ENCODE results near the gene WRAP73. TPM values are rescaled to one million over a fixed set of nuclear protein-coding genes. Genes with fewer than 3 reads are reported as not detected.
A peak's percentile ranks its signal among the peaks of the same experiment; 100 is the strongest.

WRAP73 gene
- total RNA-seq, 5 donors from 2014 or later (not counting 1 experiment from before 2014, with no cell fraction given), result 33.7 to 44.9 (median 39.8) TPM

- no peak overlapping the region for H3K27ac ChIP-seq (ENCODE audit: low read length)
- no peak overlapping the region for H3K4me3 ChIP-seq (ENCODE audit: control insufficient read depth in 1 of 2, extremely low read depth in 1 of 2, low read length in 1 of 2)
- Mint-ChIP-seq H3K4me1 (peaks cover 4 to 29% (median 12%) of the 10 kb centered on the region in 3 donors), H3K27me3 (peaks cover 0 to 11% of the 10 kb centered on the region in 2 donors), H3K9me3 (no peaks in the 10 kb centered on the region), H3K27ac (no peak overlapping the region), H3K36me3 (no peaks in the 10 kb centered on the region), H3K4me3 (no peak overlapping the region)
- peaks cover 0 to 22% of the 10 kb centered on the region in 2 experiments for H3K4me1 ChIP-seq (ENCODE audit: control insufficient read depth in 1 of 2, extremely low read depth in 1 of 2, insufficient read depth in 2 of 2, low read length in 2 of 2)
- CTCF ChIA-PET, result no interaction called here
- ATAC-seq (replicated peaks in 1 of 4) (no peak), DNase-seq (no peak)
- 56% methylated on average over 14 of the region's 18 CpGs for WGBS (ENCODE audit: insufficient coverage)
- no peaks in the 10 kb centered on the region for H3K9me3 ChIP-seq
- no peaks in the 10 kb centered on the region for H3K36me3 ChIP-seq (ENCODE audit: control insufficient read depth in 2 of 2, extremely low read depth in 1 of 2, insufficient read depth in 1 of 2, low read length in 1 of 2)
- POLR2A ChIA-PET, result no interaction called here
- H3K27me3 ChIP-seq (replicated peaks in 1 of 2; ENCODE audit: control insufficient read depth in 2 of 2, extremely low read depth in 1 of 2, insufficient read depth in 2 of 2, low read length in 1 of 2), result peaks cover 0 to 53% of the 10 kb centered on the region in 2 experiments
These were observed 29.2 kb upstream of the WRAP73 start for GRCh38 chr1:3679098-3679555.

GRCh38 chr1:3678361-3679097 is 28.6 kb upstream of the WRAP73 start:
- Histone ChIP-seq H3K36me3 (ENCODE audit: control insufficient read depth in 2 of 2, extremely low read depth in 1 of 2, insufficient read depth in 1 of 2, low read length in 1 of 2) (no peaks in the 10 kb centered on the region), H3K4me1 (ENCODE audit: control insufficient read depth in 1 of 2, extremely low read depth in 1 of 2, insufficient read depth in 2 of 2, low read length in 2 of 2) (peaks cover 0 to 28% of the 10 kb centered on the region in 2 experiments), H3K27ac (ENCODE audit: low read length) (no peak overlapping the region), H3K9me3 (no peaks in the 10 kb centered on the region), H3K4me3 (ENCODE audit: control insufficient read depth in 1 of 2, extremely low read depth in 1 of 2, low read length in 1 of 2) (no peak overlapping the region), H3K27me3 (replicated peaks in 1 of 2; ENCODE audit: control insufficient read depth in 2 of 2, extremely low read depth in 1 of 2, insufficient read depth in 2 of 2, low read length in 1 of 2) (peaks cover 0 to 52% of the 10 kb centered on the region in 2 experiments)
- ChIA-PET CTCF (no interaction called here), POLR2A (no interaction called here)
- 64% methylated on average over 16 of the region's 21 CpGs for WGBS (ENCODE audit: insufficient coverage)
- peaks cover under 1 to 11% of the 10 kb centered on the region in 2 donors for H3K27me3 Mint-ChIP-seq
- H3K9me3 Mint-ChIP-seq, result no peaks in the 10 kb centered on the region
- no peak overlapping the region for H3K27ac Mint-ChIP-seq
- H3K4me3 Mint-ChIP-seq, result no peak overlapping the region
- peaks cover 4 to 30% (median 13%) of the 10 kb centered on the region in 3 donors for H3K4me1 Mint-ChIP-seq
- DNase-seq (no peak), ATAC-seq (replicated peaks in 1 of 4) (no peak)
- no peaks in the 10 kb centered on the region for H3K36me3 Mint-ChIP-seq

GRCh38 chr1:3677484-3677883 is 27.6 kb upstream of the WRAP73 start:
- no peak overlapping the region for H3K27ac ChIP-seq (ENCODE audit: low read length)
- Mint-ChIP-seq H3K36me3 (no peaks in the 10 kb centered on the region), H3K4me3 (no peak overlapping the region), H3K27me3 (peaks cover 4 to 9% of the 10 kb centered on the region in 2 donors), H3K4me1 (peaks cover 4 to 34% (median 18%) of the 10 kb centered on the region in 3 donors), H3K9me3 (no peaks in the 10 kb centered on the region), H3K27ac (no peak overlapping the region)
- 8% methylated on average over 2 of the region's 5 CpGs for WGBS (ENCODE audit: insufficient coverage)
- H3K4me3 ChIP-seq (ENCODE audit: control insufficient read depth in 1 of 2, extremely low read depth in 1 of 2, low read length in 1 of 2), result no peak overlapping the region
- DNase-seq (no peak), ATAC-seq (replicated peaks in 1 of 4) (no peak)
- POLR2A ChIA-PET, result interaction anchor here in 1 of 2 donors (0.7 kb wide), 1 partner anchor 14 kb away, joined by 11 read pairs; no protein-coding TSS in a partner anchor
- peaks cover 0 to 30% of the 10 kb centered on the region in 2 experiments for H3K4me1 ChIP-seq (ENCODE audit: control insufficient read depth in 1 of 2, extremely low read depth in 1 of 2, insufficient read depth in 2 of 2, low read length in 2 of 2)
- CTCF ChIA-PET, result no interaction called here
- H3K36me3 ChIP-seq (ENCODE audit: control insufficient read depth in 2 of 2, extremely low read depth in 1 of 2, insufficient read depth in 1 of 2, low read length in 1 of 2), result no peaks in the 10 kb centered on the region
- no peaks in the 10 kb centered on the region for H3K9me3 ChIP-seq
- H3K27me3 ChIP-seq (replicated peaks in 1 of 2; ENCODE audit: control insufficient read depth in 2 of 2, extremely low read depth in 1 of 2, insufficient read depth in 2 of 2, low read length in 1 of 2), result peaks cover 0 to 52% of the 10 kb centered on the region in 2 experiments

- H3K27ac Mint-ChIP-seq, result no peak overlapping the region
- POLR2A ChIA-PET, result no interaction called here
These were observed 26.9 kb upstream of the WRAP73 start for GRCh38 chr1:3676581-3677470.

DNA sequence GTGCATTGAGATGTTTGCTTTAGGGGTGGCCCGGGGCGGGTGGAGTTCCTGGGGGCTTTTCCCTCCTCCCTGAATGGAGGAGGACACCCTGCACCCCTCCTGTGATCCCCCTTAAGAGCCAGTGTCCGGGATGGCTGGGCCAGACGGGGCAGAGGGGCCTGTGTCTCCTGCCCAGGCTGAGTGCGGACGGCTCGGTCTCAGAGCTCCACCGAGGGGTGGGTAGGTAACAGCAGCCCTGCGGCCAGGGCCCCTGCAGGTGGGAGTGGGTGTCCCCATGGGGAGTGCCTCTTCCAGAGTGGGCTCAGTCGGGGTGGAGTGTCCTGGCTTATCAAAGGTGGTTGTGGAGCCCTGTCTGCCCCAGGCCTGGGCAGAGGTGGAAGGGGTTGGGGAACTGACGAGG is 25.5 kb upstream of the WRAP73 start:
- peaks cover 0 to 50% of the 10 kb centered on the region in 2 experiments for H3K27me3 ChIP-seq (replicated peaks in 1 of 2; ENCODE audit: control insufficient read depth in 2 of 2, extremely low read depth in 1 of 2, insufficient read depth in 2 of 2, low read length in 1 of 2)
- Mint-ChIP-seq H3K4me3 (no peak overlapping the region), H3K4me1 (peaks cover 4 to 34% (median 18%) of the 10 kb centered on the region in 3 donors), H3K27ac (no peak overlapping the region), H3K9me3 (no peaks in the 10 kb centered on the region), H3K36me3 (no peaks in the 10 kb centered on the region), H3K27me3 (peaks cover 4 to 9% of the 10 kb centered on the region in 2 donors)
- H3K4me3 ChIP-seq (ENCODE audit: control insufficient read depth in 1 of 2, extremely low read depth in 1 of 2, low read length in 1 of 2), result no peak overlapping the region
- ATAC-seq (replicated peaks in 1 of 4), result no peak
- no peaks in the 10 kb centered on the region for H3K36me3 ChIP-seq (ENCODE audit: control insufficient read depth in 2 of 2, extremely low read depth in 1 of 2, insufficient read depth in 1 of 2, low read length in 1 of 2)
- peaks cover 0 to 30% of the 10 kb centered on the region in 2 experiments for H3K4me1 ChIP-seq (ENCODE audit: control insufficient read depth in 1 of 2, extremely low read depth in 1 of 2, insufficient read depth in 2 of 2, low read length in 2 of 2)
- WGBS (ENCODE audit: insufficient coverage), result 95% methylated on average over 8 of the region's 11 CpGs
- no peaks in the 10 kb centered on the region for H3K9me3 ChIP-seq
- POLR2A ChIA-PET, result no interaction called here
- no peak overlapping the region for H3K27ac ChIP-seq (ENCODE audit: low read length)
- CTCF ChIA-PET, result no interaction called here
- no peak for DNase-seq

More at GRCh38 chr1:3676581-3677470, 26.9 kb upstream of the WRAP73 start:
- H3K4me1 ChIP-seq (ENCODE audit: control insufficient read depth in 1 of 2, extremely low read depth in 1 of 2, insufficient read depth in 2 of 2, low read length in 2 of 2), result peaks cover 0 to 30% of the 10 kb centered on the region in 2 experiments
- peaks cover 4 to 34% (median 18%) of the 10 kb centered on the region in 3 donors for H3K4me1 Mint-ChIP-seq
- WGBS (ENCODE audit: insufficient coverage), result 49% methylated on average over 13 of the region's 22 CpGs
- no peaks in the 10 kb centered on the region for H3K36me3 Mint-ChIP-seq
- H3K4me3 ChIP-seq (ENCODE audit: control insufficient read depth in 1 of 2, extremely low read depth in 1 of 2, low read length in 1 of 2), result no peak overlapping the region
- no peaks in the 10 kb centered on the region for H3K9me3 Mint-ChIP-seq
- H3K9me3 ChIP-seq, result no peaks in the 10 kb centered on the region
- H3K4me3 Mint-ChIP-seq, result no peak overlapping the region
- ATAC-seq (replicated peaks in 1 of 4), result peak in 1 of 4 experiments; percentile 23
- DNase-seq, result no peak
- H3K36me3 ChIP-seq (ENCODE audit: control insufficient read depth in 2 of 2, extremely low read depth in 1 of 2, insufficient read depth in 1 of 2, low read length in 1 of 2), result no peaks in the 10 kb centered on the region
- H3K27me3 ChIP-seq (replicated peaks in 1 of 2; ENCODE audit: control insufficient read depth in 2 of 2, extremely low read depth in 1 of 2, insufficient read depth in 2 of 2, low read length in 1 of 2), result peaks cover 0 to 57% of the 10 kb centered on the region in 2 experiments
- H3K27ac ChIP-seq (ENCODE audit: low read length), result no peak overlapping the region
- peaks cover 4 to 9% of the 10 kb centered on the region in 2 donors for H3K27me3 Mint-ChIP-seq
- CTCF ChIA-PET, result no interaction called here
